Upper lobe of left lung (tissue), 4 donors: ENCODE results near the gene GGTLC1.
"Not testable (repeated sequence)": the region's sequence is repeated elsewhere in the genome, so short reads cannot be mapped to it uniquely, and the experiment has no call there.

Experiments
- EP300 ChIP-seq, 4 donors: sonication (generic); formaldehyde crosslinking; IDR thresholded peaks; one replicate each; pipeline ENCODE4 v1.5.1; 2017; ENCODE audit warnings: antibody characterized with exemption in 4 of 4, control low read depth in 2 of 4
- POLR2A ChIP-seq, 4 donors: fragments of 450-650 bp; IDR thresholded peaks; one replicate each; pipeline ENCODE4 v1.5.1; 2016 to 2017; ENCODE audit warnings: antibody characterized with exemption in 4 of 4, mild to moderate bottlenecking in 2 of 4
- POLR2AphosphoS5 ChIP-seq, 2 donors: sonication (generic); formaldehyde crosslinking; IDR thresholded peaks; one replicate each; pipeline ENCODE4 v1.5.1; 2017; ENCODE audit warnings: antibody characterized with exemption in 2 of 2
- TF ChIP-seq, protein P1 (sequence below), 6 experiments: fragments of 450-650 bp in 4 of 6; fragments of 200-600 bp in 2 of 6; sonication (generic) in 2 of 6; IDR thresholded peaks; one replicate each; pipeline ENCODE4 v1.5.1; 2016 to 2019; ENCODE audit warnings: antibody characterized with exemption in 6 of 6

DNA sequence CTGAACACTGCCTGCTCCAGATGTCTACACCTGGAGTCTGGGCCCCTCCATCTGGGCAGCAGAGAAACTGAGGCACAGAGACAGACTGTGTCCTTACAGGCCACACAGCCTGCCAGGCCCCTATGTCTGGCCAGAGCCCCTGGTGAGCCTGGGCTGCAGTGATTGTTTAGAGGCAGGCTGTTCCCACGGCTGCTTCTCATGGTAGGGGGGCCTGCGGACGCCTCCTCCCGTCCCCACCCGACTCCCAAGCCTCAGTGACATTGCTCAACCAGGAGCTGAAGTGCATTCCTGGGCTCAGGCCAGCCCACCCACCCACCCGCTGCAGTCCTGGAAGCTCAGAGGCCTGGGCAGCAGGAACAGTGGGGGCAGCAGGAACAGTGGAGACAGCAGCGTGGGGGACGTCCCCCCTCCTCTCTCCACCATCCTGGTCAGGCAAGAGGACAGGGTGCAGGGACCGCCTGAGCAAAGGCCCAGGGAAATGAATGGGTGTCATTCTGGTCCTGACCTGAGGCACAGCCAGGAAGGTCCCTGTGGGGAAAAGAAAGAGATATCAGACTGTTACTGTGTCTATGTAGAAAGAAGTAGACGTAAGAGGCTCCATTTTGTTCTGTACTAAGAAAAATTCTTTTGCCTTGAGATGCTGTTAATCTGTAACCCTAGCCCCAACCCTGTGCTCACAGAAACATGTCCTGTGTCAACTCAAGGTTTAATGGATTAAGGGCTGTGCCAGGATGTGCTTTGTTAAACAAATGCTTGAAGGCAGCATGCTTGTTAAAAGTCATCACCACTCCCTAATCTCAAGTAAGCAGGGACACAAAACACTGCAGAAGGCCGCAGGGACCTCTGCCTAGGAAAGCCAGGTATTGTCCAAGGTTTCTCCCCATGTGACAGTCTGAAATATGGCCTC is 6.2 kb downstream of the GGTLC1 start:
- TF ChIP-seq, protein P1, sequence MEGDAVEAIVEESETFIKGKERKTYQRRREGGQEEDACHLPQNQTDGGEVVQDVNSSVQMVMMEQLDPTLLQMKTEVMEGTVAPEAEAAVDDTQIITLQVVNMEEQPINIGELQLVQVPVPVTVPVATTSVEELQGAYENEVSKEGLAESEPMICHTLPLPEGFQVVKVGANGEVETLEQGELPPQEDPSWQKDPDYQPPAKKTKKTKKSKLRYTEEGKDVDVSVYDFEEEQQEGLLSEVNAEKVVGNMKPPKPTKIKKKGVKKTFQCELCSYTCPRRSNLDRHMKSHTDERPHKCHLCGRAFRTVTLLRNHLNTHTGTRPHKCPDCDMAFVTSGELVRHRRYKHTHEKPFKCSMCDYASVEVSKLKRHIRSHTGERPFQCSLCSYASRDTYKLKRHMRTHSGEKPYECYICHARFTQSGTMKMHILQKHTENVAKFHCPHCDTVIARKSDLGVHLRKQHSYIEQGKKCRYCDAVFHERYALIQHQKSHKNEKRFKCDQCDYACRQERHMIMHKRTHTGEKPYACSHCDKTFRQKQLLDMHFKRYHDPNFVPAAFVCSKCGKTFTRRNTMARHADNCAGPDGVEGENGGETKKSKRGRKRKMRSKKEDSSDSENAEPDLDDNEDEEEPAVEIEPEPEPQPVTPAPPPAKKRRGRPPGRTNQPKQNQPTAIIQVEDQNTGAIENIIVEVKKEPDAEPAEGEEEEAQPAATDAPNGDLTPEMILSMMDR (IDR thresholded peaks at IDR 0.05) = not testable (repeated sequence)
- peak in 1 of 4 donors; percentile 15 for TF ChIP-seq POLR2A (IDR thresholded peaks at IDR 0.05)
- TF ChIP-seq EP300 (IDR thresholded peaks at IDR 0.05) = peak in 1 of 4 donors; percentile 6
- peak in 1 of 2 donors; percentile 37 for TF ChIP-seq POLR2AphosphoS5 (IDR thresholded peaks at IDR 0.05)
